Fibroblast of skin of left biceps (primary cell): ENCODE measurements around the gene GPR89A.
"Not testable (repeated sequence)": the region's sequence is repeated elsewhere in the genome, so short reads cannot be mapped to it uniquely, and the experiment has no call there.

Source experiments
- DNase-seq, 2 experiments: peaks; one replicate each; pipeline ENCODE4 v3.0.0-alpha.2; 2013; ENCODE audit warnings: low read depth in 2 of 2

Gene GPR89A

DNA sequence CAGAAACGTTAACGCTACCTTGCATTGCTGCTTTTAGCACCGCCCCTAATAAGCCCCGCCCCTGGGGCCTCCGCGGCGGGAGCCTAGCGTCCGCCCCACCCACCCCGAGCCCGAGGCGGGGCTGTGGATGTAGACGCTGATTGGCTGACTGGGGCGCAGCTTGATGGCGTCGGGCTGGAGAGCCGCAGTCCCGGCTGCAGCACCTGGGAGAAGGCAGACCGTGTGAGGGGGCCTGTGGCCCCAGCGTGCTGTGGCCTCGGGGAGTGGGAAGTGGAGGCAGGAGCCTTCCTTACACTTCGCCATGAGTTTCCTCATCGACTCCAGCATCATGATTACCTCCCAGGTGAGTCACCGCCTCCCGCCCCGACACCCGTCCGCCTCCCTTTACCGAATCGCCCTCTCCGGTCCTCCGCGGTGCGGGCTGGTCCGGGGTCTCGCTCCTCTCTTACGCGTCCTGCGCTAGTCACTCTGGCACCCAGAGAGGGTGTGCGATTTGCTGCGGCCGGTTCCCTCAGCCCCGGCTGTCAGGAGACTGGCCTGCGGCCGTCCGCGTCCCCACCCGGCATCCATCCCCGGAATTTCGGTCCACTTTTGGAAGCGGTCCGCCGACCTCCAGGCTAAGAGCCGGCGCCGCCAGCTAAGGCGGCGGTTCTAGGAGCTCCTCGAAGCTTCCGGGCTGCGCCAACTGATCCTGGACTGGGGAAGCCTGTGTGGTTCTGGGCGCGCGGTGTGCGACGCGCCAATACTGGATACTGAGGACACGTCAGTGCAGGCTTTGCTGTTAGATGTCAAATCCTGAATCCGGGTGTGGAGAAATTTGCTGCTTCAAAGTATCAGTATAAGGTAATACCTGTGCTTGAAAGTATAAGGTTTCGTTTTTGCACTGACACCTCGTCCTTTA is at the start of gene GPR89A:
Gene GPR89A (plus strand): TSS at position 156 of the 901 bp plus-strand sequence. CDS start 146 bp downstream, at position 302.
- DNase-seq: peak; percentile 68 to 72

DNA sequence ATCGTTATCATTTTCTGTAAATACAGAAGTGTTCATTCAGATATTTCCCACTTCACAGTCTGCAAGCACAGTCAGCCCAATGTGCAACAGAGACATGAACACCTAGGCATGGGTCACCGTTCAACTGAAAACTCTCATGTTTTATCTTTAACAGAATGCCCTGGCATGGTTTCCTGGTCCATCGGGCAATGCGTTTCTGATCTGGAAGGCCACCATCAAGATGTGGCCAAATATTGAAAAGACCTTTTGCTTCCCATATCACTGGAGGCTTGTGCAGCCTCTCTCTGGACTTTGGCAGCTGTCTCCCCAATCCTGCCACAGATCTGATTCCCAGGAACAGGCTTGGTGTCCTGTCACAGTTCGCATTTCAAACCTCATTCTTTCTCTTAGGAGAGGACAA is 21.0 kb upstream of the GPR89A start:
- DNase-seq: not testable (repeated sequence)

DNA sequence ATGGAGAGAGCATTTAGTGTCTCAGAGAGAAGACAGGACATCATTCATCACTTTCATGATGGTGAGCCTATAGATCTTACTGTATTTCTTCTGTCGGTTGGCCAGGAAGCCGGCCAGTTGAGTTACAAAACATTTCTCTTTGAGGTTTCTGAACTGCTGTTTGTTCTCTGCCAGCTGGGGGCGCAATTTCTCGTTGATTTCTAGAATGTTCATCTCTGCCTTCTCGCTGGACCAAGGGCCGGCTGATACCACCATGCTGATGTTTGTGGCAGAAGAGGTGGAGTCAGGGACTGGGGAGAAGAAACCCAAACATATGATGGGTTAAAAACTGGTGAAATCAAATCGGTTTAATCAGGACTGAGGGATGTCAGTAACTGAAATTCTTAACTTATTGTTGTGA is 17.0 kb upstream of the GPR89A start:
- DNase-seq: not testable (repeated sequence)

DNA sequence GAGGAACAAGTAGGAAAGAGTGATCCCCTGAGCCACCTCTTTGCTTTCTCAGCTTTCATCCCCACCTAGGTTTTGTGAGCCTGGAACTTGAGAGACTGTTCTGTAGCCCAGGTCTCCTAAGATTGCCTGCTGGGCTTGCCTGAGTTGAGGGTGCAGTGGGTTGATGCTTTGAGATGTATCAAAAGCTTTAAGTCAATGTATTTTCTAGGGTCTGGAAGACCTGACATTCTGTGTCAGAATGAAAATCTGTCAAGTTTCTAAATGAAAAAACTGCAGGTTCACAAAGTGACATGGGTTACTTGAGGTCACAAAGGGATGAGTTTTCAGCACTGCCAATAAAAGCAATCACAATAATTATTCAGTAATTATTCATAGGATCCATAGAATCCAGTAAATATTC is 15.4 kb upstream of the GPR89A start:
- not testable (repeated sequence) for DNase-seq

DNA sequence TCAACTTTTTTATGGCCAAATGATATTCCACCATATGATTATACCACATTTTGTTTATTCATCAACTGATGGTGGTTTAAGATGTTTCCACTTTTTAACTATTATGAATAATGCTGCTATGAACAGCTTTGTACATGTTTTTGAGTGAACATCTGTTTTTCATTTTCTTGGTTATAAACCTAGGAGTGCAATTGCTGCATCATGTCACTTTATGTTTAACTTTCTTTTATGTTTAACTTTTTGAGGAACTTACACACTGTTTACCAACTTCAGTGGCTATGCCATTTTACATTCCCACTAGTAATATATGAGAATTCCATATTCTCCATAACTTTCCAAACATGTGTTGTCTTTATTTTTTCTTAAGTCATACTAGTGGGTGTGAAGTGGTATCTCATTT is 12.4 kb upstream of the GPR89A start:
- not testable (repeated sequence) for DNase-seq

DNA sequence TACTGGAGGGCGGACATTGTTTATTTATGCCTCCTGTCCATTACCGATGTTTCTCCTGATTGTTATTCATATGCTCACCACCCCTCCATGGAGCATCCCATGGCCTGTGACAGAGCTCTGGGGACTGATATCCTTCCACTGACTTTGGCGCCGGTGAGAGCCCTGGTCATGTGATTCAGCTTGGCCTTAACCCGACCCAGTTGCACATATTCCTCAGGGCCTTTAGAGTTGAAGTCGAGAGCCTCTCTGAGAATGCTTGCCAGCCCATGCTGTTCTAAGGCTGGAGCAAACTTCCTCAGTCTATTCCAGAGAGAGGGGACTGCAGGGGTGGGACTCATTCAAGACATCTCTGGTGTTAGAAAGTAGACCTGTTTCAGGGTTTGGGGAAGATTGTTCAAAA is 11.6 kb upstream of the GPR89A start:
- DNase-seq: not testable (repeated sequence)

DNA sequence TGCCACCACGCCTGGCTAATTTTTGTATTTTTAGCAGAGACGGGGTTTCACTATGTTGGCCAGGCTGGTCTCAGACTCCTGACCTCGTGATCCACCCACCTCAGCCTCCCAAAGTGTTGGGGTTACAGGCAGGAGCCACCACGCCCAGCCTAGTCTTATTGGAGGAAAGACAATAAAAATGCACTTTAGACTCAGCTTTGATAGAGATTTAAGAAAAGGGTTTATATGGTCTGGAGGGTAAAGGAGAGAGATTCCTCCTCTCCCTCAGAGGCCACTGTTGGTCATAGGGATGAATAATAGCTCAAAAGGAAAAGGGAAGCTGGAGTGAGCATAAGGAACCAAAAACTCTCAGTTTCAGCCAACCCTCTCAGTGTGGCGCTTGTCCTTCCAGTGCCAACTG is 8.4 kb upstream of the GPR89A start:
- not testable (repeated sequence) for DNase-seq

DNA sequence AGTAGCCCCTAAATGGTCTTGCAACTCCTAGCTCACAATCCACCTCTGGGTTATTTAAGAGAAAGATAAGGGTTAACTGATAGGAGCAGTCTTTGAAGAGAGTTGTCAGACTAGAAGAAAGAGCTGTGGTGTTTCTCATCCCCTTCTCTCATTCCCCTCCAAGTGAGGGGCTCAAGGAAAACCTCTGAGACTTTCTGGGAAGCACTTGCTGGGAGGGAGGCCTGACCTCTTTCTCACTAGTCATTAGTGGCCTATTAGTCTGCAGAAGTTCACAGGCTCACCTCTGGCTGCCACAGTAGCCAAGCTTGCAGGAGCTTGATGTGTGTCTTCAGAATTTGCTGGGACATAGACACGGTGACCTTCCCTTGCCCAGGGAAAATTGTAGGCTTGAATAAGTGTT is 6.2 kb upstream of the GPR89A start:
- no peak for DNase-seq

DNA sequence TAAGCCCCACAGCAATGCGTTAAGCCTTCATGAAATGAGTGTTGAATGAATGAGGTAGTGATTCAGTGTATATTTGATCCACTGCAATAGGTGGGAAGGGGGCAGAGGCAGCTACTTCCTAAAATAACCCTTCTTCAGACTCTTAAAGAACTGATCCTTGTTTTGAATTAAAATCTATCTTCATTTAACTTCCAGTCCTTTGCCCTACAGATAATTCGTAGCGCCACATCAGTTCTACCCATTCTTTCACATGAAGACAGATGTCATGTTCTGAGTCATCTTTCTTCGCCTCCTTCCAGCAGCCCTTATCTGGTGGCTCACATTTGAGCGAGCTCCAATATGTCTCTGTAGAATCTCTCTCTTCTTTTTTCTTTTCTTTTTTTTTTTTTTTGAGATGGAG is 948 bp upstream of the GPR89A start:
- DNase-seq: not testable (repeated sequence)

DNA sequence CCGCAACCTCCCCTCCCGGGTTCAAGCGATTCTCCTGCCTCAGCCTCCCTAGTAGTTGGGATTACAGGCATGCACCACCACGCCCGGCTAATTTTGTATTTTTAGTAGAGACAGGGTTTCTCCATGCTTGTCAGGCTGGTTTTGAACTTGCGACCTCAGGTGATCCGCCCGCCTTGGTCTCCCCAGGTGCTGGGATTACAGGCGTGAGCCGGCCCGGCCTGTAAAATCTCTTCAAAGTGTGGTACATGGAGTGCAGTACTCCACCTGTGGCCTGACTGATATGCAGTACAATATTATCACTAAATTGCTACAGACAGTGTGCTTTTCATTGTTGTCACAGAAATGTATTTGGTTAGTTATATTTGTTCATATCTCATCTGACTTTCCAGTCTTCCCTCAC is 499 bp upstream of the GPR89A start:
- DNase-seq: not testable (repeated sequence)

DNA sequence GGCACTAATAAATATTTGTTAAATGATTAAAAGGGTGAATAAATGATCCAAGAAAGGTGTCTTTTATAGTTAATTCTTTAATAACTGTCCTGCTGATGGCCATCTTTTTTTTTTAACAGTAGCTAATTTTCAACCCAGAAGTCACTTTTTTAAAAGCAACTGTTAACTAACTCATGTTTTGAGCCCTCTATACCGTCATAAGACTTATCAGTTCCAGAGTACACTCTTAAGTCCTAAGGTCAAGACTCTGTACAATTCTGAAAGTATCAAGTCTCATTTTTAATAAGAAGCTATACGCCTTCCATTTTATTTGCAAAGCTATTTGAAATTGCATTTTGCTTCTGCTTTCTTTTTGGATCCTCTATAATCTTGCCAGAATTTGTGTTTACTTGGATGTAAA is 3.0 kb downstream of the GPR89A start:
- not testable (repeated sequence) for DNase-seq

- DNase-seq: not testable (repeated sequence)
Measured at GRCh38 chr1:145620073-145620472, 12.3 kb downstream of the GPR89A start.

- DNase-seq: not testable (repeated sequence)
Measured at GRCh38 chr1:145622177-145622576, 14.4 kb downstream of the GPR89A start.

DNA sequence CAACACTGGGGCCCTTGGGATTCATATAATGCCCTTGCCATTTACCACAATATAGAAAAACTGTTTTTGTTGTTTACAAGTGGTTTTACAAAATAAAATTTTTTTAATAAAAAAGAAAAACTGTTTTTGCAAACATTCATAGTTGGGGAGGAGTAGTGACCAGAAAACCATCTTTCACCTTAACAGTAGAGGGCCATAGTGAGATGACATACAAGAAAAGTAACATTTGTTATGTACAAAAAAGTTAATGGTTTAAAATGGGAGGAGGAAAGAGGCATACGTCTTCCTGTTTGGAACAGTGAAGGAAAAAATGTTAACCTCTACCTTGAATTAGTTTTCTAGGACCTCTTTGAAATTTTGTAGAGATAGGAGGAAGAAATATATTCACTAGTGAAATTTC is 28.4 kb downstream of the GPR89A start:
- DNase-seq: not testable (repeated sequence)

DNA sequence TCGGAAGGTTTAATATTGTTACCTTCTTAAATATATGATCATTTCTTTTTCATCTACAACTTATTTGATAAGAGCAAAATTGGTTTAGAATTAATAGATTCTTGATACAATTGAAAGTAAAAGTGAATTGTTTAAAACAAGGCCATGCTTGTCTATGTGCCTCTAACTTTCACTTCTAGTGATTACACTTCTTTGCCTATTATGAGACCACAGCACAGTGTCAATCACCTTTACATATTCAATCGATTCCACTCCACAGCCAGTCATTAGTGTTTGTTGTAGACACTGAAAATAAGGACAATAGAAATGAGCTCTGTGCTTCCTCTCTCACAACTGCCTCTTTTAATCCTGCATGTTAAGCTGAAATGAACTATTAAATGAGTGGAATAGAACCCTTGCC is 34.1 kb downstream of the GPR89A start:
- not testable (repeated sequence) for DNase-seq

DNA sequence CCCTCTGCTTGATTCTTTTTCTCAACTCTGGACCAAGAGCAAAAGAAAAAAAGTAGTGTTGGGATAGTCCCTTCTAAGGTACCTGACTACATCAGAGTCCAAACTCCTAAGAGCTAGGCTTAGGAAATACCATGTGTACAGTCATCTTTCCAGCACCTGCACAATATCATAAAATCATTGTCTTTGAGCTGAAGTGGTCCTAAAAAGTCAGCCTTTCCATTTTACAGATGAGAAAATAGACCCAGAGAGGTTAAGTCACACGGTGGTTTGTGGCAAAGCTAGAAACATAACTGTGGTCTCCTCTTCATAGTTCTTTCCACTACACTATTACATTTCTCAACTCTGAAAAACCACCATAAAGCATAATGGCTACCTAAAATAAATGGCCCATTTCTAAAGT is 36.2 kb downstream of the GPR89A start:
- not testable (repeated sequence) for DNase-seq

DNA sequence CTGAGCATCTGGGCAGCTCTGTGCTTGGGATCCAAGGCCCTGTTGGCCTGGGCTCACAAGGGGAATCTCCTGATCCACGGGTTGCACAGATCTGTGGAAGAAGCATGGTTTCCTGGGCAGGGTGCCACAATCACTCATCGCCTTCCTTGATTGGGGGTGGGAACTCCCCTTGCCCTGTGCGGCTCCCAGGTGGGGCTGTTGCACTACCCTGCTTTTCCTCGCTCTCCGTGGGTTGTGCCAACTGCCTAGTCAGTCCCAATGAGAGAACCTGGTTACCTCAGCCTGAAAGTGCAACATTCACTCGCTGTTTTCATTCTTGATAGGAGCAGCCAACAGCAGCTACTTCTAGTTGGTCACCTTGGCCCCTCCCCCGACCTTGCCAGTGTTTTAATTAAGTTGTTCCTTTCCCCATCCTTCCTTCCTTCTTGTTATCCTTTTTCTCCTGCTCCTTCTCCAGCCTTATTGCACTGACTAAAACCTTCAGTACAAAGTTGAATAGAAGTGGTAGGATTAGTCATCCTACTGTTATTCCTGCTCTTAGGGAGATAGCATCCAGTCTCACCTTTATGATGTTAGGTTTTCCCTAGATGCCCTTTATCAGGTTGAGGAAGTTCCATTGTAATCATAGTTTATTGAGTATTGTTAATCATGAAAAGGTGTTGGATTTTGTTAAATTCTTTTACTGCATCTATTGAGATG is 48.6 kb downstream of the GPR89A start:
- not testable (repeated sequence) for DNase-seq

- not testable (repeated sequence) for DNase-seq
Measured at GRCh38 chr1:145662502-145662901, 54.7 kb downstream of the GPR89A start.

- DNase-seq: not testable (repeated sequence)
Measured at GRCh38 chr1:145665015-145665414, 57.2 kb downstream of the GPR89A start.

DNA sequence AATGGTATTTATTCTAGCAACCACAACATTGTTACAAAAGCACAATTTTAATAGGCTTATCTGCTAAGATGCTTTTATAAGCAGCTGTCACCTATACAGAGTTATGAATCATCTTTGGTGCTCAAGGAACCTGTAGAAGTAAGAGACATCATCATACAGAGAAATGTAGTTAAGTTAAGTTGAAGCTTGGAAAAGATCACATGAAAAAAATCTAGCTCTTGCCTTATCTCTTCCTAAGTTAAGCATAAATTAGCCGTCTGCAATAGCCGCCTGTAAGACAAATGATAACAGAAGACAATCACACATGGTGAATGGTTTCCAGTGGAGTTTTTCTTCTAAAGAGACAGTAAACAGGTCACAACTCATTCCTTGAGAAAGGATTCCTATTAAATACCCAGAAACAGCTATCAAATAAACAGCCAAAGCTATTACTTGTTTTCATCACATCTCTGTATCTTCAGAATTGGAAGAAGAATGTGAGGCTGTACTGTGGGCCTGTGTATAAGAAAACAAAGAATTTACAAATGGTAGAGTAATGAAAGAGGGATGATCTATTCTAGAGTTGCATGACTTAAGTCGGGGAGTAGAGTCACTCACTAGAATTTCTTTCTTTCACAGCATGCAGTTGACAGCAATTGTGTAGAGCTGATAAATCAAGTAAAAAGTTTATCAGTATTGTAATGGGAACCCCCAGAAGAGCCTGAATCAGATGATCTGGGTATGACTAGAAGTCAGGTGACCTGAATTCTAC is 63.4 kb downstream of the GPR89A start:
- not testable (repeated sequence) for DNase-seq

DNA sequence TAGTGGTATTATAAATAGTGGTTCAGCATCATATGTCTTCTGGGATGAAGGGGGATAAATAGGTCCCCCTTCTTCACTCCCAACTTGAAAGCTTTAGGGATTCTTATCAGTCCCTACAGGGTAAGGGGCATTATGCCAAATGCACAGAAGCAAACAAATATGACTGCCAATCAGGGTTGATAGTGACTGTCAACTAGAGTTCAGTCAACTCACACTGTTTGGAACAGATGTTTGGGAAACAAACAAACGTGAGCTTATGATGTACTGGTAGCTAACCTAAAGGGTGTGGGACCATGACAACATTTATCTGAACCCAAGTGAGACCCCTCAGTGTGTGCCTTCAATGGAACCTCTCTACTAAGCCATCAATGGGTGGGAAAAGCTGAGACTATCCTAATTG is 65.4 kb downstream of the GPR89A start:
- DNase-seq: not testable (repeated sequence)

DNA sequence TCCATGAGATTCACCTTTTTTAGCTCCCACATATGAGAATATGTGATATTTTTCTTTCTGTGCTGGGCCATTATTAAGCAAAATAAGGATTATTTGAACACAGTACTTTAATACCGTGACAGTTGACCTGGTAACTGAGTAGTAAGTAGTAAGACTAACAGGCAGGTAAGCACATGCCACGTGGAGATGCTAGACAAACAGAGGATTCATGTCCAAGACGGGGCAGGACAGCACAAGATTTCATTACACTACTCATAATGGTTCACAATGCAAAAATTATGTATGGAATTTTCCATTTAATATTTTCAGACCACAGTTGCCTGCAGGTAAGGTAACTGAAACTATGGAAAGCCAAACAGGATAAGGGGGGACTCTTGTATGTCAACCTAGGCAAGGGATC is 77.1 kb downstream of the GPR89A start:
- DNase-seq: not testable (repeated sequence)
